ENCODE data around the gene ZNF277. TPM values are rescaled to one million over a fixed set of nuclear protein-coding genes. Genes with fewer than 3 reads are reported as not detected.

The ZNF277 gene
- total RNA-seq, 1 experiment from 2014 or later = 23.3 TPM

- Histone ChIP-seq H3K27ac (no peak overlapping the region), H3K4me3 (no peak overlapping the region), H3K4me2 (no peak overlapping the region), H3K9me2 (ENCODE audit: insufficient read depth) (no peaks in the 10 kb centered on the region), H2AFZ (no peak overlapping the region), H3K36me3 (ENCODE audit: low read depth) (no peaks in the 10 kb centered on the region), H3K27me3 (ENCODE audit: insufficient read depth, low read depth) (no peaks in the 10 kb centered on the region), H3F3A (ENCODE audit: insufficient read depth, low read depth) (peaks cover 6% of the 10 kb centered on the region; the same call in 1 of the 2 replicates), H4K20me1 (ENCODE audit: insufficient read depth) (no peaks in the 10 kb centered on the region), H3K9me3 (ENCODE audit: insufficient read depth, low read depth) (no peaks in the 10 kb centered on the region; the same call in 1 of the 2 replicates), H3K4me1 (replicated peaks; ENCODE audit: insufficient read depth) (peaks cover 30% of the 10 kb centered on the region), H3K79me2 (ENCODE audit: low read depth) (peaks cover 11% of the 10 kb centered on the region)
- ChIA-PET CTCF (no interaction called here), POLR2A (ENCODE audit: unreplicated experiment) (no interaction called here)
- no peak for DNase-seq
- TF ChIP-seq CTCF (conservative IDR thresholded peaks at IDR 0.05) (no peak), EZH2 (IDR thresholded peaks at IDR 0.05; ENCODE audit: low read depth) (no peak)
- BruUV-seq (replicated peaks) = no TSS peak
- intact Hi-C loops (cut with micrococcal nuclease; ENCODE audit: unreplicated experiment) = loop anchor here (10.0 kb wide), 2 partner anchors 192 to 338 kb away; no protein-coding TSS in a partner anchor
Observed at GRCh38 chr7:112202816-112203215, 3.7 kb upstream of the ZNF277 start.

- Histone ChIP-seq H3K4me2 (no peak overlapping the region), H3K36me3 (ENCODE audit: low read depth) (no peaks in the 10 kb centered on the region), H2AFZ (no peak overlapping the region), H4K20me1 (ENCODE audit: insufficient read depth) (no peaks in the 10 kb centered on the region), H3F3A (ENCODE audit: insufficient read depth, low read depth) (peaks cover 6% of the 10 kb centered on the region; the same call in 1 of the 2 replicates), H3K79me2 (ENCODE audit: low read depth) (peaks cover 14% of the 10 kb centered on the region), H3K9me2 (ENCODE audit: insufficient read depth) (no peaks in the 10 kb centered on the region), H3K27me3 (ENCODE audit: insufficient read depth, low read depth) (no peaks in the 10 kb centered on the region), H3K27ac (no peak overlapping the region), H3K9me3 (ENCODE audit: insufficient read depth, low read depth) (no peaks in the 10 kb centered on the region; the same call in 1 of the 2 replicates), H3K4me1 (replicated peaks; ENCODE audit: insufficient read depth) (peaks cover 34% of the 10 kb centered on the region), H3K4me3 (no peak overlapping the region)
- intact Hi-C loops (cut with micrococcal nuclease; ENCODE audit: unreplicated experiment) = loop anchor here (10.0 kb wide), 2 partner anchors 191 to 339 kb away; no protein-coding TSS in a partner anchor
- DNase-seq = no peak
- no TSS peak for BruUV-seq (replicated peaks)
- CTCF ChIA-PET = no interaction called here
- no peak for TF ChIP-seq CTCF (conservative IDR thresholded peaks at IDR 0.05)
- TF ChIP-seq EZH2 (IDR thresholded peaks at IDR 0.05; ENCODE audit: low read depth) = no peak
- POLR2A ChIA-PET (ENCODE audit: unreplicated experiment) = no interaction called here
Observed at GRCh38 chr7:112203365-112203739, 3.1 kb upstream of the ZNF277 start.

GRCh38 chr7:112204499-112205342, 1.8 kb upstream of the ZNF277 start:
- H3F3A ChIP-seq (ENCODE audit: insufficient read depth, low read depth) = no peaks in the 10 kb centered on the region
- intact Hi-C loops (cut with micrococcal nuclease; ENCODE audit: unreplicated experiment) = loop anchor here (5.0 to 10.0 kb wide), 5 partner anchors 122 to 442 kb away; no protein-coding TSS in a partner anchor
- TF ChIP-seq CTCF (conservative IDR thresholded peaks at IDR 0.05) (no peak), EZH2 (IDR thresholded peaks at IDR 0.05; ENCODE audit: low read depth) (no peak)
- H3K27ac ChIP-seq = no peak overlapping the region
- no TSS peak for BruUV-seq (replicated peaks)
- DNase-seq = no peak
- H3K9me2 ChIP-seq (ENCODE audit: insufficient read depth) = no peaks in the 10 kb centered on the region
- H3K9me3 ChIP-seq (ENCODE audit: insufficient read depth, low read depth) = no peaks in the 10 kb centered on the region; the same call in 1 of the 2 replicates
- H3K4me2 ChIP-seq = peak overlapping the region; percentile 100
- H3K27me3 ChIP-seq (ENCODE audit: insufficient read depth, low read depth) = no peaks in the 10 kb centered on the region
- H3K79me2 ChIP-seq (ENCODE audit: low read depth) = peaks cover 25% of the 10 kb centered on the region
- H3K4me1 ChIP-seq (replicated peaks; ENCODE audit: insufficient read depth) = peaks cover 21% of the 10 kb centered on the region
- ChIA-PET CTCF (interaction anchor here (0.8 kb wide), 1 partner anchor 274 kb away, joined by 3 read pairs; no protein-coding TSS in a partner anchor), POLR2A (ENCODE audit: unreplicated experiment) (no interaction called here)
- H4K20me1 ChIP-seq (ENCODE audit: insufficient read depth) = no peaks in the 10 kb centered on the region
- no peaks in the 10 kb centered on the region for H3K36me3 ChIP-seq (ENCODE audit: low read depth)
- H3K4me3 ChIP-seq = peak overlapping the region; percentile 66
- H2AFZ ChIP-seq = peak overlapping the region; percentile 98
